ENCODE measurements around the gene PLCH2. TPM values are rescaled to one million over a fixed set of nuclear protein-coding genes. Genes with fewer than 3 reads are reported as not detected.

PLCH2 gene
- total and polyA plus RNA-seq, 4 donors: 0.33 to 1.3 (median 1.0) TPM; not detected in 1

DNA sequence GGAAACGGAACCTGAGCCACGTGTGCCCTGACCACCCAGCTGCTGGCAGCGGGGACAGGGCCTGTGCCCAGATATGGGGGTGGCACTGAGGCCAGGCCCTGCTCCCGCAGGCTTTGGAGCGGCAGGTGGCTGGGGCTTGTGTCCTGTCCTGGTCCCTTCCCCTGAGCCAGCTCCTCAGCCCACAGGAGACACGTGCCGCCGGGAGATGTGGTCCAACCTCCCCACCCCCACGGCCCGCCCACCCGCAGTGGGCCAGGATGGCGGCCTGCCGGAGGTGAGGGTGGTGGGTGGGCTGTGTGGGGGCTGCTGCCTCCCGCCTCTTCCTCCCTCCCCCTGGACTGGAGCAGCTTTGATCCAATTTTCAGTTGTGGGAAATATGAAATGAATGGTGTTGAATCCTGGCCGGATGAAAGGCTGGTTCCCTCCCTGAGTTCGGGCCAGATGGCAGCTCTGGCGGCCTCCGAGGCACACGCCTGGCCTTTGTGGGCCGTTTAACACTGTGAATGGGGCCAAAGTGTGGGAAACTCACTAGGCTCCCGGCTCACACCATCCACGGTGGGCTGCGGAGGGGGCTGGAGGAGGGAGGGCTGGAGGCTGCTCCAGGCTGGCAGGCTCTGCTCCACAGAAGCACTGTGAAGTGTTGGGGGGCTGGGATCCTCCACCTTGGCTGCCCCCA lies 56.5 kb downstream of the PLCH2 start:
- H3K27me3 ChIP-seq (ENCODE audit: control insufficient read depth in 4 of 4, insufficient read depth in 4 of 4, low read length in 3 of 4): no peaks in the 10 kb centered on the region
- H3K9ac ChIP-seq (ENCODE audit: low read depth in 1 of 2, low read length in 2 of 2): no peak overlapping the region
- DNase-seq (ENCODE audit: low spot score): no peak
- no peaks in the 10 kb centered on the region for H3K36me3 ChIP-seq (ENCODE audit: control insufficient read depth in 4 of 4, insufficient read depth in 3 of 4, low read depth in 1 of 4, low read length in 3 of 4)
- WGBS: 91% methylated on average over 23 of the region's 23 CpGs
- no peak overlapping the region for H3K27ac ChIP-seq (ENCODE audit: low read depth in 1 of 2, low read length in 2 of 2)
- no peaks in the 10 kb centered on the region for H3K9me3 ChIP-seq (ENCODE audit: control insufficient read depth in 4 of 4, low read length in 3 of 4)
- peaks cover 18 to 44% (median 30%) of the 10 kb centered on the region in 4 donors for H3K4me1 ChIP-seq (ENCODE audit: control insufficient read depth in 4 of 4, insufficient read depth in 4 of 4, low read length in 3 of 4)
- TF ChIP-seq SP1 (IDR thresholded peaks at IDR 0.05): no peak
- H3K4me3 ChIP-seq (ENCODE audit: low read depth in 1 of 3, low read length in 3 of 3): no peak overlapping the region

DNA sequence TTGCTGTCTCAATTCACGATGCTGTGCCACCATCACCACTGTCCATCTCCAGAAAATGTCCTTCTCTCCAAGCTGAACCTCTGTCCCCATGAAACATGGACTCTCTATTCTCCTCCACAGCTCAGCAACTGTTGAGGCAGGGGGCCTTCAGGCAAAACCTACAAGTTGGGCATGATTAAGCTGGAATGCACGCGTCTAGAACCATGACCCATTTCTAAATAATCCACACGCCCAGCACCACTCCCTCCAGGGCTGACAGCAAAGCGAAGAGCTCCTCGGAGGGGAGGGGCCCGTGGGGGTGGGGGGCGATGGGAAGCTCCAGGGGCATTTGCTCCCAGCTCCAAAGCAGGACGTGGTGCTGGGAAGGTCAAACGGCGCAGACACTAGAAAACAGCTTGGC lies 57.3 kb downstream of the PLCH2 start:
- H3K4me1 ChIP-seq (ENCODE audit: control insufficient read depth in 4 of 4, insufficient read depth in 4 of 4, low read length in 3 of 4): peaks cover 12 to 37% (median 24%) of the 10 kb centered on the region in 4 donors
- H3K27me3 ChIP-seq (ENCODE audit: control insufficient read depth in 4 of 4, insufficient read depth in 4 of 4, low read length in 3 of 4): no peaks in the 10 kb centered on the region
- H3K9me3 ChIP-seq (ENCODE audit: control insufficient read depth in 4 of 4, low read length in 3 of 4): no peaks in the 10 kb centered on the region
- no peak overlapping the region for H3K4me3 ChIP-seq (ENCODE audit: low read depth in 1 of 3, low read length in 3 of 3)
- H3K27ac ChIP-seq (ENCODE audit: low read depth in 1 of 2, low read length in 2 of 2): no peak overlapping the region
- WGBS: 84% methylated on average over 11 of the region's 11 CpGs
- H3K36me3 ChIP-seq (ENCODE audit: control insufficient read depth in 4 of 4, insufficient read depth in 3 of 4, low read depth in 1 of 4, low read length in 3 of 4): no peaks in the 10 kb centered on the region
- no peak overlapping the region for H3K9ac ChIP-seq (ENCODE audit: low read depth in 1 of 2, low read length in 2 of 2)
- no peak for TF ChIP-seq JUND (IDR thresholded peaks at IDR 0.05)
- TF ChIP-seq, protein P1, sequence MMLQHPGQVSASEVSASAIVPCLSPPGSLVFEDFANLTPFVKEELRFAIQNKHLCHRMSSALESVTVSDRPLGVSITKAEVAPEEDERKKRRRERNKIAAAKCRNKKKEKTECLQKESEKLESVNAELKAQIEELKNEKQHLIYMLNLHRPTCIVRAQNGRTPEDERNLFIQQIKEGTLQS (IDR thresholded peaks at IDR 0.05): no peak
- TF ChIP-seq, protein P2, sequence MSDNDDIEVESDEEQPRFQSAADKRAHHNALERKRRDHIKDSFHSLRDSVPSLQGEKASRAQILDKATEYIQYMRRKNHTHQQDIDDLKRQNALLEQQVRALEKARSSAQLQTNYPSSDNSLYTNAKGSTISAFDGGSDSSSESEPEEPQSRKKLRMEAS (IDR thresholded peaks at IDR 0.05): no peak
- no peak for TF ChIP-seq YY1 (IDR thresholded peaks at IDR 0.05)
- TF ChIP-seq NR2F2 (IDR thresholded peaks at IDR 0.05): no peak
- no peak for TF ChIP-seq GABPA (IDR thresholded peaks at IDR 0.05 in 1 of 2, conservative IDR thresholded peaks at IDR 0.05 in 1 of 2)
- no peak for TF ChIP-seq FOXA2 (IDR thresholded peaks at IDR 0.05)
- no peak for DNase-seq (ENCODE audit: low spot score)

DNA sequence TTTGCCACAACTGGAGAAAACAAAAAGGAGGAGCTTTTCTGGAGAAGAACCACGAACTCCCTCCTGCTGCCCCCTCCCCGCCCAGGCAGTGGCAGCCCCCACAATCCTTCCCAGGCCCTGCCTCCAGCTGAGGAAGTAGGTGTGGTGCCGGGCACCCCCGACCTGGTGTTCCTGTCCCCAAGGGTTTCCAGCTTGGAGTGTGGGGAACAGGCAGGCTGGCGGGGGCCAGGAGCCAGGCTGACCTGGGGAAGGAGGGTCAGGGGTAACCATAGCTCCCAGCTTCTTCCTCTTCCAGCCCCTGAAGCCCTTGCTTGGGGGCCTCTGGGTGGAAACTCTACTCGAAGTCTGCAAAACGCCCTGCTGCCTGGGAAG lies 58.2 kb downstream of the PLCH2 start:
- no peak for DNase-seq (ENCODE audit: low spot score)
- no peaks in the 10 kb centered on the region for H3K27me3 ChIP-seq (ENCODE audit: control insufficient read depth in 4 of 4, insufficient read depth in 4 of 4, low read length in 3 of 4)
- H3K9me3 ChIP-seq (ENCODE audit: control insufficient read depth in 4 of 4, low read length in 3 of 4): no peaks in the 10 kb centered on the region
- H3K36me3 ChIP-seq (ENCODE audit: control insufficient read depth in 4 of 4, insufficient read depth in 3 of 4, low read depth in 1 of 4, low read length in 3 of 4): no peaks in the 10 kb centered on the region
- H3K27ac ChIP-seq (ENCODE audit: low read depth in 1 of 2, low read length in 2 of 2): no peak overlapping the region
- H3K9ac ChIP-seq (ENCODE audit: low read depth in 1 of 2, low read length in 2 of 2): no peak overlapping the region
- 54% methylated on average over 7 of the region's 7 CpGs for WGBS
- TF ChIP-seq, protein P3, sequence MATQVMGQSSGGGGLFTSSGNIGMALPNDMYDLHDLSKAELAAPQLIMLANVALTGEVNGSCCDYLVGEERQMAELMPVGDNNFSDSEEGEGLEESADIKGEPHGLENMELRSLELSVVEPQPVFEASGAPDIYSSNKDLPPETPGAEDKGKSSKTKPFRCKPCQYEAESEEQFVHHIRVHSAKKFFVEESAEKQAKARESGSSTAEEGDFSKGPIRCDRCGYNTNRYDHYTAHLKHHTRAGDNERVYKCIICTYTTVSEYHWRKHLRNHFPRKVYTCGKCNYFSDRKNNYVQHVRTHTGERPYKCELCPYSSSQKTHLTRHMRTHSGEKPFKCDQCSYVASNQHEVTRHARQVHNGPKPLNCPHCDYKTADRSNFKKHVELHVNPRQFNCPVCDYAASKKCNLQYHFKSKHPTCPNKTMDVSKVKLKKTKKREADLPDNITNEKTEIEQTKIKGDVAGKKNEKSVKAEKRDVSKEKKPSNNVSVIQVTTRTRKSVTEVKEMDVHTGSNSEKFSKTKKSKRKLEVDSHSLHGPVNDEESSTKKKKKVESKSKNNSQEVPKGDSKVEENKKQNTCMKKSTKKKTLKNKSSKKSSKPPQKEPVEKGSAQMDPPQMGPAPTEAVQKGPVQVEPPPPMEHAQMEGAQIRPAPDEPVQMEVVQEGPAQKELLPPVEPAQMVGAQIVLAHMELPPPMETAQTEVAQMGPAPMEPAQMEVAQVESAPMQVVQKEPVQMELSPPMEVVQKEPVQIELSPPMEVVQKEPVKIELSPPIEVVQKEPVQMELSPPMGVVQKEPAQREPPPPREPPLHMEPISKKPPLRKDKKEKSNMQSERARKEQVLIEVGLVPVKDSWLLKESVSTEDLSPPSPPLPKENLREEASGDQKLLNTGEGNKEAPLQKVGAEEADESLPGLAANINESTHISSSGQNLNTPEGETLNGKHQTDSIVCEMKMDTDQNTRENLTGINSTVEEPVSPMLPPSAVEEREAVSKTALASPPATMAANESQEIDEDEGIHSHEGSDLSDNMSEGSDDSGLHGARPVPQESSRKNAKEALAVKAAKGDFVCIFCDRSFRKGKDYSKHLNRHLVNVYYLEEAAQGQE (IDR thresholded peaks at IDR 0.05): no peak
- TF ChIP-seq TAF1 (conservative IDR thresholded peaks at IDR 0.05): no peak
- no peak overlapping the region for H3K4me3 ChIP-seq (ENCODE audit: low read depth in 1 of 3, low read length in 3 of 3)
- H3K4me1 ChIP-seq (ENCODE audit: control insufficient read depth in 4 of 4, insufficient read depth in 4 of 4, low read length in 3 of 4): peaks cover 5 to 28% (median 15%) of the 10 kb centered on the region in 4 donors

Data from liver (tissue), 9 donors.